GM12878 (cell line): ENCODE measurements around the gene GMPPA. TPM values are rescaled to one million over a fixed set of nuclear protein-coding genes. Genes with fewer than 3 reads are reported as not detected.

Experiments
- ATAC-seq: fragments of 200-7000 bp; cut with Tn5 transposase; 3 replicates; pipeline ENCODE4 v1.9.1; 2020; ENCODE audit warnings: mild to moderate bottlenecking, moderate library complexity
- BruUV-seq: library from RNA; stranded (reverse); fragments of 400-500 nt; replicated peaks from 2 replicates; lab custom pipeline; 2021; lab: Mats Ljungman, UMichigan
- CTCF ChIA-PET: fragments of 300-600 bp; sonication (Branson Sonifier 250); formaldehyde crosslinking; extraction: SDS; loops from one replicate; lab custom pipeline; 2021; ENCODE audit warnings: inconsistent platforms; lab: Yijun Ruan, JAX
- POLR2A ChIA-PET: fragments of 350-600 bp; formaldehyde crosslinking; extraction: SDS; loops from one replicate; lab custom pipeline; 2021; ENCODE audit warnings: inconsistent platforms; lab: Charles Lee
- RAD21 ChIA-PET: fragments of 300-600 bp; sonication (Branson Sonifier 250); formaldehyde crosslinking; loops from one replicate; lab custom pipeline; 2023; ENCODE audit warnings: antibody characterized with exemption; ENCODE audit not compliant: unreplicated experiment; lab: Charles Lee
- SMC1A ChIA-PET: fragments of 300-600 bp; sonication (Branson Sonifier 250); formaldehyde crosslinking; loops from one replicate; lab custom pipeline; 2023; ENCODE audit not compliant: unreplicated experiment, uncharacterized antibody; lab: Charles Lee
- DNase-seq: peaks from one replicate; pipeline ENCODE4 v3.0.0-alpha.2; 2011; ENCODE audit warnings: low read depth, low spot score
- FAIRE-seq: peaks from 3 replicates; lab custom pipeline; 2011; peaks lifted over from hg19 to GRCh38; lab: Jason Lieb, UNC
- H2AFZ ChIP-seq: 2 replicates; pipeline ENCODE4 v1.6.0; 2011; ENCODE audit warnings: low read depth, low read length, control low read depth; ENCODE audit not compliant: control insufficient read depth
- H3K27ac ChIP-seq: 2 replicates; pipeline ENCODE4 v1.5.1; 2011; ENCODE audit warnings: control low read depth; ENCODE audit not compliant: control insufficient read depth, insufficient read depth
- H3K27me3 ChIP-seq, 2 experiments: replicated peaks in 1 of 2; 2 replicates each; pipeline versions ENCODE4 v1.6.0 to v1.6.1; 2011; ENCODE audit warnings: low read length in 1 of 2; ENCODE audit not compliant: control insufficient read depth in 2 of 2, insufficient read depth in 2 of 2
- H3K36me3 ChIP-seq, 2 experiments: 2 replicates each; pipeline ENCODE4 v1.5.1; 2011; ENCODE audit warnings: low read length in 1 of 2; ENCODE audit not compliant: control insufficient read depth in 2 of 2, insufficient read depth in 2 of 2
- H3K4me1 ChIP-seq: 2 replicates; pipeline ENCODE4 v1.6.1; 2011; ENCODE audit warnings: mild to moderate bottlenecking, low read length, moderate library complexity, mixed read lengths; ENCODE audit not compliant: control insufficient read depth, insufficient read depth
- H3K4me2 ChIP-seq: 2 replicates; pipeline ENCODE4 v1.6.0; 2011; ENCODE audit warnings: control low read depth; ENCODE audit not compliant: control insufficient read depth, insufficient read depth
- H3K4me3 ChIP-seq: fragments of 200-600 bp; sonication (generic); 2 replicates; pipeline ENCODE4 v1.5.1; 2016
- H3K79me2 ChIP-seq: 2 replicates; pipeline ENCODE4 v1.6.0; 2011; ENCODE audit warnings: low read length; ENCODE audit not compliant: control insufficient read depth, insufficient read depth
- H3K9ac ChIP-seq: 2 replicates; pipeline ENCODE4 v1.8.0; 2011; ENCODE audit warnings: low read length, control low read depth, mixed read lengths; ENCODE audit not compliant: control insufficient read depth, insufficient read depth
- H3K9me3 ChIP-seq: replicated peaks from 3 replicates; pipeline ENCODE4 v1.5.1; 2011; ENCODE audit warnings: mild to moderate bottlenecking, low read length; ENCODE audit not compliant: control insufficient read depth, insufficient read depth
- H4K20me1 ChIP-seq: 2 replicates; pipeline ENCODE4 v1.6.0; 2011; ENCODE audit not compliant: control insufficient read depth, insufficient read depth
- EP300 ChIP-seq, 2 experiments: fragments of 150-350 bp in 1 of 2; IDR thresholded peaks; 2 replicates each; pipeline ENCODE4 v1.6.1; 2011 to 2012; ENCODE audit warnings: low read depth in 2 of 2, low read length in 2 of 2, borderline replicate concordance in 1 of 2, improper control_type of control experiment in 1 of 2, inconsistent platforms in 1 of 2; ENCODE audit not compliant: control insufficient read depth in 1 of 2
- MYB ChIP-seq: fragments of 150-350 bp; IDR thresholded peaks from 2 replicates; pipeline ENCODE4 v1.6.1; 2014; ENCODE audit warnings: mild to moderate bottlenecking, low read depth, low read length, borderline replicate concordance
- POLR2A ChIP-seq: IDR thresholded peaks from 2 replicates; pipeline ENCODE4 v1.6.1; 2011; ENCODE audit warnings: low read depth, mild to moderate bottlenecking, low read length
- ZNF622 ChIP-seq: fragments of 450-650 bp; IDR thresholded peaks from 2 replicates; pipeline ENCODE4 v1.6.1; 2017; ENCODE audit warnings: mild to moderate bottlenecking, inconsistent platforms
- WGBS: methylation state at CpG from one replicate; pipeline ENCODE4 v1.1.6; 2016; ENCODE audit warnings: low lambda C conversion rate; ENCODE audit not compliant: insufficient replicate concordance, insufficient coverage; ENCODE audit errors: missing lambda C conversion rate; 5-methylcytosine and 5-hydroxymethylcytosine counted together
- in situ Hi-C: fragments of 300-500 bp; cut with MboI; formaldehyde crosslinking; loops from 9 replicates; pipeline ENCODE4 v1.14.3; 2018; ENCODE audit warnings: mixed read lengths
- intact Hi-C: fragments of 100-400 bp; cut with micrococcal nuclease; formaldehyde crosslinking; loops from one replicate; pipeline ENCODE4 v1.14.2; 2022; ENCODE audit not compliant: unreplicated experiment
- polyA plus RNA-seq, 11 experiments: library from polyadenylated mRNA; depleted of rRNA in 4 of 11; unstranded in 6 of 11; stranded (reverse) in 5 of 11; fragments of >200 nt; fragmentation: Nextera tagmentation in 4 of 11; fragmentation: Illumina TruSeq in 1 of 11; extraction: Ambion mirVana in 4 of 11; extraction: Trizol in 1 of 11; gene quantifications; 1 replicate in 1 of 11; 2 replicates in 10 of 11; pipeline versions ENCODE4 v1.2.1 to v1.2.3, GENCODE V29; 2011 to 2016; ENCODE audit warnings: inconsistent platforms in 2 of 11, missing spikeins in 2 of 11, low read depth in 1 of 11
- total RNA-seq, 4 experiments: library from RNA; depleted of rRNA in 3 of 4; stranded (reverse); fragments of >200 nt in 3 of 4; fragmentation: Illumina TruSeq in 1 of 4; extraction: Trizol in 1 of 4; gene quantifications; 2 replicates each; pipeline versions ENCODE4 v1.2.1 to v1.2.3, GENCODE V29; 2013 to 2021

GMPPA gene
- total and polyA plus RNA-seq, 10 of the 15 experiments (the other 5 are each of a cell fraction or from before 2014, with no cell fraction given), result 1.9 to 83.2 (median 45.0) TPM

DNA sequence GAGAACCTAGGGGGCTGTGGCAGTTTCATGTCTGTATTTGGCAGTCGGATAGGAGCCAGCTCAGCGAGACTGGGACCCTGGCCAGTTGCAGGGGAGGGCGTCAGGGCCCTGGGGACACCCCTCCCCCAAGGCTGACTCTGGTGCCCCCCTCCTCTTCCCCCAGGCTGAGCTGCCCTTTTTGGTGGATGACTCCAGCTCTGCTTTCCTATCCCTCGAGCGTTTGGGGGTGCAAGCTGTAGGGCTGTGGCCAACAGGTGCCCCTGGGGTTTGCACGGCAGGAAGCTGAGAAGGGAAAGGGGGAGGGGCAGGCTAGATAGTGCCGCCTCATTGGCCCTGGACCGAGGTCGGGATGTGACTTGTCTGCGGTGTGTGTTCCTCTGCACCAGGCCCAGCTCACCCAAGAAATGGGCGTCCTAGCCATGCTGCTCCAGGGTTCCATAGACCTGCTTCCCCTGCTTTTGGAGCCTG, 37.6 kb upstream of the GMPPA start:
- H3K9ac ChIP-seq, result no peak overlapping the region
- in situ Hi-C loops (no loop called here), intact Hi-C loops (no loop called here)
- ChIA-PET CTCF (interaction anchor here (0.9 to 1.8 kb wide), 3 partner anchors 9 to 69 kb away, joined by 3 to 10 read pairs (median 3); no protein-coding TSS in a partner anchor), RAD21 (interaction anchor here (1.7 kb wide), 1 partner anchor 69 kb away, joined by 6 read pairs; no protein-coding TSS in a partner anchor), SMC1A (interaction anchor here (1.6 kb wide), 1 partner anchor 69 kb away, joined by 3 read pairs; no protein-coding TSS in a partner anchor), POLR2A (no interaction called here)
- no peaks in the 10 kb centered on the region for H4K20me1 ChIP-seq
- H3K4me2 ChIP-seq, result no peak overlapping the region
- no peaks in the 10 kb centered on the region for H3K79me2 ChIP-seq
- TF ChIP-seq POLR2A, result no peak
- H3K27ac ChIP-seq, result no peak overlapping the region
- no peaks in the 10 kb centered on the region for H3K36me3 ChIP-seq
- ATAC-seq (peak; percentile 31; the same call in 2 of the 3 replicates), DNase-seq (no peak), FAIRE-seq (no peak)
- no peaks in the 10 kb centered on the region for H3K9me3 ChIP-seq
- BruUV-seq, result no TSS peak
- no peak overlapping the region for H2AFZ ChIP-seq
- H3K4me3 ChIP-seq, result no peak overlapping the region
- no peaks in the 10 kb centered on the region for H3K4me1 ChIP-seq
- H3K27me3 ChIP-seq, result peaks cover 0 to under 1% of the 10 kb centered on the region in 2 experiments; a peak in 2 of 4 replicates
- WGBS, result 3% methylated on average over 8 of the region's 11 CpGs

DNA sequence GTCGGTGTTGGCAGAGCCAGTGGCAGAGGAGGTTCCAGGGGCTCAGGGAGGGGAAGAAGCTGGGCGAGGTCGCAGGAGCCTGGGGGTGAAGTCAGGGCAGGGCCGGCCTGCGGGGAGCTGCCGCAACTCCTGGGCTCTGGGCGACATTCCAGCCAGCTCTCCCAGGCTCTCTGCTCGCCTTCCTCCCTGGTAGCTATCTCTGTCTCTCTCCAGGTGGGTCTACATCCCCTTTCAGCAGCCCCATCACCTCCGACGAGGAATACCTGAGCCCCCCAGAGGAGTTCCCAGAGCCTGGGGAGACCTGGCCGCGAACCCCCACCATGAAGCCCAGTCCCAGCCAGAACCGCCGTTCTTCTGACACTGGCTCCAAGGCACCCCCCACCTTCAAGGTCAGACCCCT, 37.0 kb upstream of the GMPPA start:
- in situ Hi-C loops, result no loop called here
- ChIA-PET CTCF (interaction anchor here (0.9 to 1.8 kb wide), 3 partner anchors 10 to 68 kb away, joined by 3 to 10 read pairs (median 3); no protein-coding TSS in a partner anchor), SMC1A (interaction anchor here (1.6 kb wide), 1 partner anchor 68 kb away, joined by 3 read pairs; no protein-coding TSS in a partner anchor), RAD21 (interaction anchor here (1.7 kb wide), 1 partner anchor 68 kb away, joined by 6 read pairs; no protein-coding TSS in a partner anchor)
- H3K4me3 ChIP-seq, result no peak overlapping the region
- no peak for DNase-seq
- H4K20me1 ChIP-seq, result no peaks in the 10 kb centered on the region
- H3K27ac ChIP-seq, result no peak overlapping the region
- H3K79me2 ChIP-seq, result no peaks in the 10 kb centered on the region
- H3K9ac ChIP-seq, result no peak overlapping the region
- FAIRE-seq, result no peak
- H3K36me3 ChIP-seq, result no peaks in the 10 kb centered on the region
- H3K9me3 ChIP-seq, result no peaks in the 10 kb centered on the region
- H2AFZ ChIP-seq, result no peak overlapping the region
- no peak for TF ChIP-seq ZNF622
- TF ChIP-seq MYB, result no peak
- no peak for TF ChIP-seq EP300 (IDR thresholded peaks at IDR 0.05; ENCODE audit: borderline replicate concordance in 1 of 2, control insufficient read depth in 1 of 2, low read depth in 2 of 2, low read length in 2 of 2)
- TF ChIP-seq, all 136 proteins: peak for 0
- BruUV-seq, result no TSS peak
- WGBS, result 52% methylated on average over 14 of the region's 14 CpGs
- Histone ChIP-seq H3K27me3 (no peaks in the 10 kb centered on the region), H3K4me2 (no peak overlapping the region), H3K4me1 (no peaks in the 10 kb centered on the region)
- intact Hi-C loops, result no loop called here
- ATAC-seq, result no peak
- POLR2A ChIA-PET, result no interaction called here
